Bronchial epithelial cell (primary cell): ENCODE measurements around the gene FAM107B. TPM values are rescaled to one million over a fixed set of nuclear protein-coding genes. Genes with fewer than 3 reads are reported as not detected.

Experiments
- DNase-seq: peaks from one replicate; pipeline ENCODE4 v3.0.0-alpha.2; 2010; ENCODE audit warnings: low read depth
- FAIRE-seq: peaks from 2 replicates; lab custom pipeline; 2011; peaks lifted over from hg19 to GRCh38; lab: Jason Lieb, UNC
- H3K27me3 ChIP-seq: 2 replicates; pipeline ENCODE4 v1.5.1; 2011; ENCODE audit warnings: low read length; ENCODE audit not compliant: control insufficient read depth, insufficient read depth
- H3K36me3 ChIP-seq: 2 replicates; pipeline ENCODE4 v1.5.1; 2011; ENCODE audit warnings: low read length; ENCODE audit not compliant: control insufficient read depth, insufficient read depth
- H3K4me3 ChIP-seq: 2 replicates; pipeline ENCODE4 v1.5.1; 2011; ENCODE audit warnings: mild to moderate bottlenecking, low read depth, low read length, control low read depth
- CTCF ChIP-seq: IDR thresholded peaks from 2 replicates; pipeline ENCODE4 v1.5.1; 2011; ENCODE audit warnings: mild to moderate bottlenecking, moderate library complexity, low read length, control low read depth, inconsistent platforms; ENCODE audit not compliant: insufficient read depth, severe bottlenecking
- total RNA-seq: library from RNA; depleted of rRNA; stranded (reverse); fragments of >200 nt; gene quantifications from 2 replicates; pipeline ENCODE4 v1.2.1, GENCODE V29; 2014

The FAM107B gene
- total RNA-seq, 1 donor from 2014 or later: 18.7 TPM

GRCh38 chr10:14728346-14728745 lies 46.4 kb downstream of the FAM107B start:
- no peaks in the 10 kb centered on the region for H3K27me3 ChIP-seq
- H3K36me3 ChIP-seq: no peaks in the 10 kb centered on the region
- DNase-seq: no peak
- FAIRE-seq: no peak
- no peak overlapping the region for H3K4me3 ChIP-seq
- TF ChIP-seq CTCF: no peak

GRCh38 chr10:14727924-14728323 lies 46.8 kb downstream of the FAM107B start:
- Histone ChIP-seq H3K27me3 (no peaks in the 10 kb centered on the region), H3K36me3 (no peaks in the 10 kb centered on the region), H3K4me3 (no peak overlapping the region)
- TF ChIP-seq CTCF: no peak
- FAIRE-seq (no peak), DNase-seq (no peak)

GRCh38 chr10:14727465-14727864 lies 47.2 kb downstream of the FAM107B start:
- DNase-seq (no peak), FAIRE-seq (no peak)
- no peak for TF ChIP-seq CTCF
- H3K36me3 ChIP-seq: no peaks in the 10 kb centered on the region
- no peak overlapping the region for H3K4me3 ChIP-seq
- H3K27me3 ChIP-seq: no peaks in the 10 kb centered on the region

GRCh38 chr10:14724931-14725330 lies 49.8 kb downstream of the FAM107B start:
- FAIRE-seq: no peak
- H3K27me3 ChIP-seq: no peaks in the 10 kb centered on the region

GRCh38 chr10:14723052-14723689 lies 51.5 kb downstream of the FAM107B start:
- FAIRE-seq (no peak), DNase-seq (no peak)
- no peak overlapping the region for H3K4me3 ChIP-seq
- no peaks in the 10 kb centered on the region for H3K27me3 ChIP-seq
- no peak for TF ChIP-seq CTCF
- no peaks in the 10 kb centered on the region for H3K36me3 ChIP-seq

More at GRCh38 chr10:14724931-14725330, 49.8 kb downstream of the FAM107B start:
- Histone ChIP-seq H3K36me3 (no peaks in the 10 kb centered on the region), H3K4me3 (no peak overlapping the region)
- DNase-seq: no peak
- TF ChIP-seq CTCF: no peak

- no peak for DNase-seq
- FAIRE-seq: no peak
- TF ChIP-seq CTCF: no peak
- no peaks in the 10 kb centered on the region for H3K36me3 ChIP-seq
- H3K27me3 ChIP-seq: no peaks in the 10 kb centered on the region
- H3K4me3 ChIP-seq: no peak overlapping the region
Observed at GRCh38 chr10:14717552-14717951, 57.1 kb downstream of the FAM107B start.
